CD4-positive, alpha-beta T cell treated with Interferon alpha-2 for 1 hour (primary cell): ENCODE measurements around the gene PCLAF.

Experiments used
- DNase-seq, 2 donors: peaks; one replicate each; pipeline ENCODE4 v3.0.0-alpha.2; 2020 to 2022

PCLAF gene

DNA sequence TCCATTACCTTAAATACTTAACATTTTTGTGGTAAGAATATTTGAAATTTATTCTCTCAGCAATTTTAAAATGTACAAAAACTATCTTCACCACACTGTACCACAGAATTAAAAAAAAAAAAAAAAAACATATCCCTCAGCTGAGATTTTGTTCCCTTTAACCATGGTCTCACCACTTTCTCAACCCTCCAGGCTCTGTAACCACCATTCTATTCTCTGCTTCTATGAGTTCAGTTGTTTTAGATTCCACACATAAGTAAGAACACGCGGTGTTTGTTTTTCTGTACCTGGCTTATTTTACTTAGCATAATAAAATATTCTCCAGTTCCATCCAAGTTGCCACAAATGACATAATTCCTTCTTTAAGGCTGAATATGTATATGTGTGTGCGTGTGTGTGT is 66.8 kb downstream of the PCLAF start:
- DNase-seq: no peak
